IPS-15b (cell line): Measurements from ENCODE around the gene SHLD3.
"Not testable (repeated sequence)": the region's sequence is repeated elsewhere in the genome, so short reads cannot be mapped to it uniquely, and the experiment has no call there.

Experiments used
- H3K27me3 ChIP-seq: one replicate; pipeline ENCODE4 v1.6.1; 2013; ENCODE audit warnings: low read length; ENCODE audit not compliant: control insufficient read depth, insufficient read depth
- H3K36me3 ChIP-seq: one replicate; pipeline ENCODE4 v1.6.1; 2013; ENCODE audit warnings: low read length; ENCODE audit not compliant: control insufficient read depth, insufficient read depth
- H3K4me1 ChIP-seq: one replicate; pipeline ENCODE4 v1.6.1; 2013; ENCODE audit warnings: mild to moderate bottlenecking, low read length; ENCODE audit not compliant: control insufficient read depth, insufficient read depth
- H3K4me3 ChIP-seq: one replicate; pipeline ENCODE4 v1.5.1; 2013; ENCODE audit warnings: low read depth, low read length
- H3K9ac ChIP-seq: one replicate; pipeline ENCODE4 v1.6.1; 2013; ENCODE audit warnings: low read depth, mild to moderate bottlenecking, low read length
- H3K9me3 ChIP-seq: one replicate; pipeline ENCODE4 v1.6.1; 2013; ENCODE audit warnings: mild to moderate bottlenecking, low read length; ENCODE audit not compliant: control insufficient read depth, insufficient read depth

Gene SHLD3

GRCh38 chr5:65624571-65625555, at the start of gene SHLD3, which contains the start of gene TRAPPC13:
Gene SHLD3 (plus strand): TSS chr5:65625027. CDS start chr5:65629588, 4,561 bp downstream.
Gene TRAPPC13 (plus strand): TSS chr5:65625027. CDS start chr5:65625061, 34 bp downstream.
- no peaks in the 10 kb centered on the region for H3K9me3 ChIP-seq
- no peaks in the 10 kb centered on the region for H3K4me1 ChIP-seq
- peak within 1 kb of the TSS; percentile 90 for H3K9ac ChIP-seq

GRCh38 chr5:65577141-65577540, 47.7 kb upstream of the SHLD3 start:
- Histone ChIP-seq H3K27me3 (no peaks in the 10 kb centered on the region), H3K4me3 (no peak overlapping the region), H3K4me1 (no peaks in the 10 kb centered on the region), H3K36me3 (no peaks in the 10 kb centered on the region), H3K9me3 (no peaks in the 10 kb centered on the region), H3K9ac (no peak overlapping the region)

More at GRCh38 chr5:65624571-65625555, at the start of gene SHLD3, which contains the start of gene TRAPPC13:
- Histone ChIP-seq H3K36me3 (peaks cover 3% of the 10 kb centered on the region), H3K27me3 (no peaks in the 10 kb centered on the region), H3K4me3 (peak within 1 kb of the TSS; percentile 100)

GRCh38 chr5:65588694-65589093, 36.1 kb upstream of the SHLD3 start:
- no peaks in the 10 kb centered on the region for H3K27me3 ChIP-seq
- H3K4me1 ChIP-seq: no peaks in the 10 kb centered on the region
- no peak overlapping the region for H3K9ac ChIP-seq
- H3K4me3 ChIP-seq: no peak overlapping the region
- H3K9me3 ChIP-seq: no peaks in the 10 kb centered on the region
- no peaks in the 10 kb centered on the region for H3K36me3 ChIP-seq

- not testable (repeated sequence) for H3K36me3 ChIP-seq
Observed at GRCh38 chr5:65601761-65602160, 23.1 kb upstream of the SHLD3 start.

GRCh38 chr5:65611524-65611923, 13.3 kb upstream of the SHLD3 start:
- Histone ChIP-seq H3K36me3 (no peaks in the 10 kb centered on the region), H3K4me1 (no peaks in the 10 kb centered on the region), H3K9me3 (no peaks in the 10 kb centered on the region), H3K4me3 (no peak overlapping the region), H3K27me3 (no peaks in the 10 kb centered on the region), H3K9ac (no peak overlapping the region)

More at GRCh38 chr5:65601761-65602160, 23.1 kb upstream of the SHLD3 start:
- not testable (repeated sequence) for H3K9ac ChIP-seq, H3K4me3 ChIP-seq, H3K9me3 ChIP-seq, H3K27me3 ChIP-seq, H3K4me1 ChIP-seq

GRCh38 chr5:65612298-65612907, 12.4 kb upstream of the SHLD3 start:
- Histone ChIP-seq H3K27me3 (no peaks in the 10 kb centered on the region), H3K4me3 (no peak overlapping the region), H3K9me3 (no peaks in the 10 kb centered on the region), H3K9ac (no peak overlapping the region), H3K4me1 (no peaks in the 10 kb centered on the region), H3K36me3 (no peaks in the 10 kb centered on the region)

GRCh38 chr5:65620021-65620420, 4.8 kb upstream of the SHLD3 start:
- no peak overlapping the region for H3K4me3 ChIP-seq
- no peak overlapping the region for H3K9ac ChIP-seq
- no peaks in the 10 kb centered on the region for H3K36me3 ChIP-seq
- H3K9me3 ChIP-seq: no peaks in the 10 kb centered on the region
- no peaks in the 10 kb centered on the region for H3K27me3 ChIP-seq
- no peaks in the 10 kb centered on the region for H3K4me1 ChIP-seq

GRCh38 chr5:65621961-65622360, 2.9 kb upstream of the SHLD3 start:
- H3K9ac ChIP-seq, H3K4me3 ChIP-seq, H3K9me3 ChIP-seq, H3K27me3 ChIP-seq, H3K36me3 ChIP-seq, H3K4me1 ChIP-seq: not testable (repeated sequence)

- H3K36me3 ChIP-seq: no peaks in the 10 kb centered on the region
- H3K4me1 ChIP-seq: no peaks in the 10 kb centered on the region
- no peak overlapping the region for H3K9ac ChIP-seq
- H3K9me3 ChIP-seq: no peaks in the 10 kb centered on the region
- peak overlapping the region; percentile 100 for H3K4me3 ChIP-seq
- no peaks in the 10 kb centered on the region for H3K27me3 ChIP-seq
Observed at GRCh38 chr5:65623482-65623881, 1.3 kb upstream of the SHLD3 start.

GRCh38 chr5:65624025-65624570, 729 bp upstream of the SHLD3 start, which contains the start of gene TRIM23:
Gene TRIM23 (minus strand): TSS chr5:65624333. CDS start chr5:65624274, 59 bp downstream.
- Histone ChIP-seq H3K9me3 (no peaks in the 10 kb centered on the region), H3K27me3 (no peaks in the 10 kb centered on the region), H3K4me1 (no peaks in the 10 kb centered on the region), H3K9ac (peak within 1 kb of the TSS; percentile 90), H3K36me3 (no peaks in the 10 kb centered on the region), H3K4me3 (peak within 1 kb of the TSS; percentile 100)

- Histone ChIP-seq H3K4me1 (no peaks in the 10 kb centered on the region), H3K27me3 (no peaks in the 10 kb centered on the region), H3K9me3 (no peaks in the 10 kb centered on the region), H3K9ac (no peak overlapping the region), H3K4me3 (peak overlapping the region; percentile 100), H3K36me3 (peaks cover 3% of the 10 kb centered on the region)
Observed at GRCh38 chr5:65625743-65626142, 916 bp downstream of the SHLD3 start.
